Common myeloid progenitor, CD34-positive (primary cell): ENCODE measurements around the gene KCNIP4.

ENCODE experiments used
- CTCF ChIA-PET: fragments of 350-600 bp; sonication (Branson Sonifier 250); formaldehyde crosslinking; loops from one replicate; lab custom pipeline; 2021; ENCODE audit warnings: antibody characterized with exemption; lab: Charles Lee
- POLR2A ChIA-PET: fragments of 350-600 bp; sonication (Branson Sonifier 250); formaldehyde crosslinking; loops from one replicate; lab custom pipeline; 2021; ENCODE audit warnings: antibody characterized with exemption; lab: Charles Lee
- DNase-seq, 3 donors: peaks; one replicate each; pipeline versions ENCODE4 v3.0.0 to v3.0.0-alpha.2; 2013
- H3K27ac ChIP-seq, 2 experiments: 1 replicate in 1 of 2; 2 replicates in 1 of 2; pipeline ENCODE4 v1.7.0; 2013; ENCODE audit warnings: inconsistent platforms in 2 of 2, low read length in 2 of 2, mild to moderate bottlenecking in 2 of 2, low read depth in 1 of 2, moderate library complexity in 1 of 2; ENCODE audit not compliant: severe bottlenecking in 2 of 2, insufficient read depth in 1 of 2, poor library complexity in 1 of 2
- H3K27me3 ChIP-seq, 5 experiments: replicated peaks in 2 of 5; 1 replicate in 3 of 5; 2 replicates in 2 of 5; pipeline versions ENCODE4 v1.6.1 to v1.7.0; 2013; ENCODE audit warnings: low read length in 4 of 5, mild to moderate bottlenecking in 2 of 5, moderate library complexity in 2 of 5, inconsistent platforms in 1 of 5; ENCODE audit not compliant: insufficient read depth in 5 of 5, control insufficient read depth in 4 of 5
- H3K36me3 ChIP-seq, 4 experiments: 1 replicate in 2 of 4; 2 replicates in 2 of 4; pipeline versions ENCODE4 v1.6.1 to v1.7.0; 2013; ENCODE audit warnings: low read length in 3 of 4, control low read depth in 1 of 4, mild to moderate bottlenecking in 1 of 4; ENCODE audit not compliant: control insufficient read depth in 4 of 4, insufficient read depth in 4 of 4
- H3K4me1 ChIP-seq, 4 experiments: 1 replicate in 3 of 4; 2 replicates in 1 of 4; pipeline versions ENCODE4 v1.6.1 to v1.7.1; 2013; ENCODE audit warnings: low read length in 3 of 4, mild to moderate bottlenecking in 3 of 4, control low read depth in 1 of 4, inconsistent platforms in 1 of 4, moderate library complexity in 1 of 4; ENCODE audit not compliant: control insufficient read depth in 4 of 4, insufficient read depth in 4 of 4; ENCODE audit errors: control extremely low read depth in 1 of 4
- H3K4me3 ChIP-seq, 7 experiments: 1 replicate in 4 of 7; 2 replicates in 3 of 7; pipeline versions ENCODE4 v1.5.1 to v1.7.0; 2013; ENCODE audit warnings: mild to moderate bottlenecking in 7 of 7, low read length in 6 of 7, moderate library complexity in 6 of 7, inconsistent platforms in 2 of 7, low read depth in 2 of 7, control low read depth in 1 of 7; ENCODE audit not compliant: insufficient read depth in 4 of 7, control insufficient read depth in 1 of 7; ENCODE audit errors: extremely low read depth in 1 of 7
- H3K9me3 ChIP-seq, 5 experiments: 1 replicate in 4 of 5; 2 replicates in 1 of 5; pipeline versions ENCODE4 v1.6.1 to v1.7.1; 2013; ENCODE audit warnings: low read length in 4 of 5, mild to moderate bottlenecking in 2 of 5, inconsistent platforms in 1 of 5, low read depth in 1 of 5, moderate library complexity in 1 of 5; ENCODE audit not compliant: control insufficient read depth in 4 of 5, insufficient read depth in 2 of 5; ENCODE audit errors: control extremely low read depth in 1 of 5
- WGBS: methylation state at CpG from one replicate; pipeline ENCODE4 v1.1.5; 2013; ENCODE audit not compliant: insufficient coverage; 5-methylcytosine and 5-hydroxymethylcytosine counted together

KCNIP4 gene

DNA sequence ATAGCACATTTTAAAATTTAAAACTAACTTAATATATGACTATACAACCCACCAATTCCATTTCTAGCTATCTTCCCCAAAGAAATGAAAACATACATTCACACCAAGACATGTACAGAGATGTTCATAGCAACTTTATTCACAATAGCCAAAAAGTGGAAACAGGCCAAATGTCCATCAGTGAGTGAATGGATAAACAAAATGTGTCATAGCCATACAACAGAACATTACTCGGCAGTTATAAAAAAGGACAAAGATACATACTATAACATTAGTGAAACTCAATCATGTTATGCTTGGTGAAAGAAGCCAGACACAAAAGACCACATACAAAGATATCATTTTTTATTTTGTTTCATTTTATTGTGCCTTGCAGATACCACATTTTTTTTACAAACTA is 851.5 kb downstream of the KCNIP4 start:
- H3K27me3 ChIP-seq: no peaks in the 10 kb centered on the region
- no peaks in the 10 kb centered on the region for H3K36me3 ChIP-seq
- H3K27ac ChIP-seq: no peak overlapping the region
- no peak overlapping the region for H3K4me3 ChIP-seq
- POLR2A ChIA-PET: no interaction called here
- CTCF ChIA-PET: interaction anchor here (0.6 kb wide), 1 partner anchor 159 kb away, joined by 4 read pairs; no protein-coding TSS in a partner anchor
- H3K9me3 ChIP-seq: no peaks in the 10 kb centered on the region
- H3K4me1 ChIP-seq: no peaks in the 10 kb centered on the region
- DNase-seq: no peak
- no CpG with 5 or more reads among the region's 1 CpG for WGBS

DNA sequence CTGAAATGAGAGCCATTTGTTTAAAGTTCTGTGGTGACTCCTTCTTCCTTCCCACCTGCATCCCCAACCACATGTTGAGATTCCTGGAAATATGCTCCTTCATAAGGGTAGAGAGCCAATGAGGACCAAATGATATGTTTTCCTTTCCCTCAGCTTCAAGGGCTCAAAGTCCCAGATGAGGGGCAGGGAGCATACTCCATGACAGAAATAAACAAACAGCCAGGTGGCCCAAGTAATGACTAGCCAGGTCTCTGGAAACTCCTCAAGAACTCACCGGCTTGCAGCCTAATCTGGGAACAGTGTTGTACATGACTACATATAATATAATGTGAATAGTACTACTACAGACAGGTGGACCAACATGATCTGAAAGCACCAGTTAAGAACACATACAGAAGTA is 856.0 kb downstream of the KCNIP4 start:
- Histone ChIP-seq H3K27me3 (no peaks in the 10 kb centered on the region), H3K27ac (no peak overlapping the region), H3K4me1 (peaks cover 0 to 6% (median 0%) of the 10 kb centered on the region in 4 experiments), H3K36me3 (no peaks in the 10 kb centered on the region), H3K4me3 (no peak overlapping the region), H3K9me3 (peaks cover 0 to 2% (median 0%) of the 10 kb centered on the region in 5 experiments)
- no CpG with 5 or more reads among the region's 1 CpG for WGBS
- POLR2A ChIA-PET: no interaction called here
- DNase-seq: no peak
- CTCF ChIA-PET: no interaction called here

- WGBS: no CpG with 5 or more reads among the region's 4 CpGs
- ChIA-PET CTCF (no interaction called here), POLR2A (no interaction called here)
- H3K4me3 ChIP-seq: no peak overlapping the region
- no peaks in the 10 kb centered on the region for H3K36me3 ChIP-seq
- H3K27me3 ChIP-seq: no peaks in the 10 kb centered on the region
- no peak overlapping the region for H3K27ac ChIP-seq
- H3K9me3 ChIP-seq: peaks cover 0 to 2% (median 0%) of the 10 kb centered on the region in 5 experiments
- DNase-seq: peak in 1 of 3 donors; percentile 50
- H3K4me1 ChIP-seq: peaks cover 0 to 6% (median 0%) of the 10 kb centered on the region in 4 experiments
Observed at GRCh38 chr4:21090094-21090666, 858.4 kb downstream of the KCNIP4 start.

GRCh38 chr4:21083413-21083812 is 865.2 kb downstream of the KCNIP4 start:
- Histone ChIP-seq H3K27ac (no peak overlapping the region), H3K36me3 (no peaks in the 10 kb centered on the region), H3K9me3 (peaks cover 0 to 2% (median 0%) of the 10 kb centered on the region in 5 experiments), H3K4me1 (no peaks in the 10 kb centered on the region), H3K4me3 (no peak overlapping the region), H3K27me3 (no peaks in the 10 kb centered on the region)
- ChIA-PET CTCF (no interaction called here), POLR2A (no interaction called here)
- DNase-seq: no peak

DNA sequence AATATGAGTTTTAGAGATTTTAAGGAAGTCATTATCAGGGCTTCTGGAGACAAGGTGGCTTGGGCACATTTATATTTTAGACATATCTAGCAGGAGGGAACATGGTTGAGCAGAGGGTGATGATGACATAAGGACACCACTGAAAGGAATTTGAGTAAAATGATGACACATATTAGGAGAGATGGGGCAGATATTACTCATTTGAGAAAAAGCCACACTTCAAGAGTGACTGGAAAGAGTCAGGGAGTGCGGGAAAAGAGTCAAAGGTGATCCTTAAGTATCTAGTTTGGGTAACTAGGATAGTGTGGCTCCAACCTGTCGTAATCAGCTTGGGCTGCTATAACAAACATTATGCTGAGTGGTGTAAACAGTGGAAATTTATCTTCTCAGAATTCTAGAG is 870.6 kb downstream of the KCNIP4 start:
- H3K27me3 ChIP-seq: no peaks in the 10 kb centered on the region
- H3K4me1 ChIP-seq: no peaks in the 10 kb centered on the region
- no peak overlapping the region for H3K27ac ChIP-seq
- ChIA-PET CTCF (no interaction called here), POLR2A (no interaction called here)
- H3K4me3 ChIP-seq: no peak overlapping the region
- peaks cover 0 to 2% (median 0%) of the 10 kb centered on the region in 5 experiments for H3K9me3 ChIP-seq
- 100% methylated on average over 2 of the region's 2 CpGs for WGBS
- no peaks in the 10 kb centered on the region for H3K36me3 ChIP-seq
- DNase-seq: no peak

- POLR2A ChIA-PET: no interaction called here
- CTCF ChIA-PET: no interaction called here
- WGBS: 100% methylated on average over 1 of the region's 1 CpG
Observed at GRCh38 chr4:21067351-21067750, 881.2 kb downstream of the KCNIP4 start.

GRCh38 chr4:21061902-21062301 is 886.7 kb downstream of the KCNIP4 start:
- DNase-seq: no peak
- ChIA-PET POLR2A (no interaction called here), CTCF (no interaction called here)
- no CpG with 5 or more reads among the region's 1 CpG for WGBS
- H3K4me3 ChIP-seq: no peak overlapping the region
- H3K4me1 ChIP-seq: no peaks in the 10 kb centered on the region
- H3K36me3 ChIP-seq: no peaks in the 10 kb centered on the region
- no peaks in the 10 kb centered on the region for H3K27me3 ChIP-seq
- no peak overlapping the region for H3K27ac ChIP-seq
- no peaks in the 10 kb centered on the region for H3K9me3 ChIP-seq

More at GRCh38 chr4:21067351-21067750, 881.2 kb downstream of the KCNIP4 start:
- Histone ChIP-seq H3K27me3 (no peaks in the 10 kb centered on the region), H3K27ac (no peak overlapping the region), H3K4me3 (no peak overlapping the region), H3K9me3 (no peaks in the 10 kb centered on the region), H3K36me3 (no peaks in the 10 kb centered on the region), H3K4me1 (no peaks in the 10 kb centered on the region)
- no peak for DNase-seq
